Measurements from ENCODE around the gene AGBL1.

The AGBL1 gene

GRCh38 chr15:86540840-86541467 lies 461.3 kb downstream of the AGBL1 start:
- DNase-seq = no peak

DNA sequence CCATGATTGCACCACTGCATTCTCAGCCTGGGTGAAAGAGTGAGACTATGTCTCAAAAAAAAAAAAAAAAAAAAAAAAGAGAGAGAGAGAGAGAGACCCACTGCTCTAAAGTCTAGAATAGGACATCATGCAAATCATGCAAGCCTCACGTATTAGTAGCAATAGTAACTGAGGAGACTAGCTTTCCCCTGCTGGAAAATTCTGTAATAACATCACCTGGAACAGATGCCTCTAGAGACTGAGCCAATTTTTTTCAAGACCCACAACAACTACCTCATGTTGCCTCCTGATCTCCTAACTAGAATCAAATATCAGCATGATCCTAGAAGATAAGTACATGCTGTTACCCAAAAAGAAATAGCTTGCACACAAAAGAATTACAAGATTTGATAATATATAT lies 461.9 kb downstream of the AGBL1 start:
- DNase-seq = no peak

DNA sequence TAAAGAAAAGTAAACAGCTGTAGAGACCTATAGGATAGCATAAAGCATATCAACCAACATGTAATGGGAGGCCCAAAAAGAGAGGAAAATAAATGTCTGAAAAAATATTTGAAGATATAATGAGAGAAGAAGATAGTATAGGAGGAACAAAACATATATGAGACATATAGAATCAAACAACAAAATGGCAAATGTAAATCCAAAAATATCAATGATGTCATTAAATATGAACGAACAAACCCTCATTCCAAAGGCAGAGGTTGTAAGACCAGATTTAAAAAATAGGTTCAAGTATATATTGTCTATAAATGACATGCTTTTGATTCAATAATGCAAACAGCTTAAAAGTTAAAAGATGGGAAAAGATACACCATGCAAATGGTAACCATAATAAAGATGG lies 470.4 kb downstream of the AGBL1 start:
- no peak for DNase-seq

GRCh38 chr15:86553108-86553507 lies 473.4 kb downstream of the AGBL1 start:
- no peak for DNase-seq

GRCh38 chr15:86555098-86555497 lies 475.4 kb downstream of the AGBL1 start:
- DNase-seq = no peak

- no peak for DNase-seq
These were observed 476.3 kb downstream of the AGBL1 start for GRCh38 chr15:86555939-86556338.

DNA sequence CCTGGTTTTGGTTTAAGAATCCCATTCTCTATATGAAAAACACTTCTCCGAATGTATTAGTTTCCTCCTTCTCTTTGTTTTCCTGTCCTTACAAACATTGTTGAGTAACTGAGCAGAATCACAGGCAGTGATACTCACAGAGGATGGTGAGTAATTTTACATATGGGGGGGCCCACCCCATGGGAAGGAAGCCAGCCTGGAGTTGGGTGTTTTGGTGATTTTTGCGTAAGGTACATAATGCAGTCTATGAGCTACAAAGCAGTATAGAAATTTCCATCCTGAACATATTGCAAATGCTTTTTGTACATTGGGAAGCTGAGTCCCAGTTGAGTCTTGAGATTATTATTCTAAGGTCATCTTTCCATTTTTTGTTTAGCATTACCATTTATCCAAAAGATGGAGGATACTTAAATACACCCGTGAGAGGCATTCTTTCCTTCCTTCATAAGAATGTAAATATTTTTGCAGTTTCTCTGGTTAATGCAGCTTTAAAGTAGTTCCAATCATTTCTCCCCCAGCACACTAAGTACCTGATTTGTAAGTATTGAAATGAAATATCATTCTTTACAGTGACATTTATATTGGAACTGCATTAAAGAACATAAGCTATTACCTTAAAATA lies 476.8 kb downstream of the AGBL1 start:
- no peak for DNase-seq

DNA sequence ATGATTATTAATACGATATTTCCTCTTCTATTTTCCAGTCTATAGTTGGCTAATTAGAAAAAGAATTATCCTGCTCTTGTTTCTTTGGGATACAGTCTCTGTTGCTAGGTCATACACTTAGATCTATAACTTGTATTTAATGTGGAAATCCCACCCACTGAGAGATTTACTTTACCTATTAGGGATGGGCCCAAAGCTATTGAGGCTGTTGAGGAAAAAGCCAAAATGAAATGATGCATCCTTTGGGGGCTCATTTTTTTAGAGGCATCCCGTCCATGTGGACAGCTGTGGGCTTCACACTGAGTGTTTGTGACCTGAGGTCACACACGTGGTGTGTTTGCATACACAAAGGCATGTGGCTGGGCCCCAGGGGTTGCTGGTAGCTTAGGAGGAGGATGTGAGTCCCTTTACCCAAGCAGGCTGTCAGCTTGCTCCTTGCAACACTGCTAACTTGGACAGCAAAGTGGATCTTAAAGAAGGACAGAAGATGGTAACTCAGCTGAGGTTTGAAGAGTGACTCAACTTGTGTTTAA lies 477.4 kb downstream of the AGBL1 start:
- no peak for DNase-seq

DNA sequence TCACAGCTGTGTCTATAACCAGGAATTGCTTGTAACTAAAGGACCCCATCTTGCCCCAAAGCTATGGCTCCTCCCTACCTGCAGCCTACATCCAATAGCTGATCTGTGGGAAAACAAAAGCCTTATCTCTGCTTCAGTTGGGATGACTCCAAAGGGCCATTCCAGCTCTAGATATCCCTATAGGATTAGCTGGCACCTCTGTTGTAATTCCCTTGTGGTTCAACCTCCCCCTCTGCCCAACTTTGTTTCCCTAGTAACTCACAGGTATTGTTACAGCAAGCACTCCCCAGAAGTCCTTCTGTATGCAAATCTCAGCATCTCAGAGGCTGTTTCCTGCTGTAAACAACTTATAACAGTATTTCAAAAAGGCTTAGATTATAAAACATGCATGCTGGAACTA lies 478.6 kb downstream of the AGBL1 start:
- DNase-seq = no peak

GRCh38 chr15:86558686-86559085 lies 479.0 kb downstream of the AGBL1 start:
- DNase-seq = no peak

- no peak for DNase-seq
These were observed 488.7 kb downstream of the AGBL1 start for GRCh38 chr15:86568378-86568777.

- no peak for DNase-seq
These were observed 491.1 kb downstream of the AGBL1 start for GRCh38 chr15:86570738-86571137.

DNA sequence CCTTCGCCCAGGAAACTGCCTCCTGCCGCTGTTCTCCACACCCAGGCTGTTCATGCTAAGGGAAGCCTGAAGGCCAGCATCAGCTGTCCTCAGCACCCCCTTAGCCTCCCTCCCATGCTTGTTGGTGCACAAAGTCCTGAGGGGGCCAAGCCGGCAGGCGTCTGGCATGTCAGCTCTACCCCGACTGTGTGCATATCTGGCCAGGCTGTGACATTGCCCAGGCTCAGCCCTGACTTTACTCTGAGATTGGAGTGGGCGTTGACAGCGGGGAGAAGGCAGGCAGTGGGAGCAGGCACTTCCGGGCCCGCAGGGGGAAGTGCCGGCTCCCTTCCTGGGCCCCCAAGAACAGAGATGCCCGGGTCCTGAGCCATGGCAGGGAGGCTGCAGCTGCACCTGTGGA lies 492.2 kb downstream of the AGBL1 start:
- no peak for DNase-seq

DNA sequence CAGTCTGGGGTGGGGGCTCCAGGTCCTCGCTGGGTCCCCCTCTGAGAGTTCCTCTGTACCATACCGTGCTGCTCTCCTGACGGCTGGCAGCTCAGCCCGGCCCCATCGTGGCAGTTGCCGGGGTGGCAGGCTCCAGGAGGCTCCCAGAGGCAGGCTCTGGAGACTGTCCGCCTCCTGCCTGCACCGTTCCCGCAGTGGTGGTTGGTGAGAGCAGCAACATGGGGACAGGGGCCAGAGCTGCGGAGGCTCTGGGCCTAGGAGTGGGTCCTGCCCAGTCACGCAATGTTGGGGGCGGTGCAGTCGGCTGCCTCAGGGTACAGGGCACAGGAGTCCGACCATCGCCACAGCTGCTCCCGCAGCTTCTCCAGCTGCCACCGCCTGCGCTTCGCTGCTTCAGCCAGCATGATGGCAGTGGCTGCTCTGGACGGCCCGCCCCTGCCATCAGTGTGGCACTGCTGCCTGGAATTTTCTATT lies 492.7 kb downstream of the AGBL1 start:
- DNase-seq = no peak

- no peak for DNase-seq
These were observed 493.8 kb downstream of the AGBL1 start for GRCh38 chr15:86573476-86573875.

DNA sequence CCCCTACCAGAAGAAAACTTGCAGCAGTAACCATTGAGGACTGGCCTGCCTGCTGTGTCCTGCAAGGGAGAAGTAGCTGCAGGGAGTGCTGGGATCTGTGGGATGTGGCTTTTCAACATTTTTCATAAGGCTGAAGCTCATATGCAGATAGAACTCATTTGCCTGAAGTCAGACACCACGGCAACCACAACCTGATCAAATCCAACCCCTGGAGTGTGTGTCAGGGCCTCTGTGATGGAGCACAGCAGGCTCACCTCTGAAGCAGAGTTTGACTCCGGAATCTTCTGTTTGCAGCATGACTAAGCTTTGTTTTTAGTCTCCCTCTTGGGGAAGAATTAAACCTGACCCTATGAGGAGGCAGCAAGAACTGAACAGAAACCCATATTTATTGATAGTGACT lies 508.7 kb downstream of the AGBL1 start:
- no peak for DNase-seq

- DNase-seq = no peak
These were observed 510.8 kb downstream of the AGBL1 start for GRCh38 chr15:86590461-86590860.

- DNase-seq = no peak
These were observed 511.5 kb downstream of the AGBL1 start for GRCh38 chr15:86591158-86591557.

GRCh38 chr15:86591994-86592735 lies 512.5 kb downstream of the AGBL1 start:
- no peak for DNase-seq

GRCh38 chr15:86595741-86596140 lies 516.1 kb downstream of the AGBL1 start:
- DNase-seq = no peak

- DNase-seq = no peak
These were observed 523.8 kb downstream of the AGBL1 start for GRCh38 chr15:86603466-86603865.

GRCh38 chr15:86608461-86609205 lies 529.0 kb downstream of the AGBL1 start:
- no peak for DNase-seq

DNA sequence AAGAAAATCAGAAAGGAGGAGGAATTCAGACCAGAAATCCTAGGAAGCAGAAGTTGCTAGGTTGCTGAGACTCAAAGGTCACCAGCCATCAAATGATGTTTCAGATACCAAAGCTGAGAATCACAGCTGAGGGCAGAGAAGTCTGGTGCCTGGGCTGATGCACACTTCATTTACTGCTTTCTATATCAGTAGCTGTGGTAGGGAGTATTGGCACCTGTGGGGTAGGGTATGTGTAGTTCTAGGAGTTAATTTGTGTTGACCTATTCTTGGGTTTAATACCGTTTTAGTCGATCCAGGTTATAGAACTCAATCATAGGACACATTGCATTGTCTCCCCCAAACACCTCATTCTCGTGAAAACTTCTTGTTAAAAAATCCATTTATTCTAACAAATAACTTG lies 529.6 kb downstream of the AGBL1 start:
- DNase-seq = no peak
